Esophagus squamous epithelium (tissue), 4 donors: ENCODE measurements around the gene AGFG1.

ENCODE experiments used
- POLR2A ChIP-seq, 4 donors: fragments of 450-650 bp; IDR thresholded peaks; one replicate each; pipeline ENCODE4 v1.6.1; 2017; ENCODE audit warnings: antibody characterized with exemption in 4 of 4, mild to moderate bottlenecking in 4 of 4, moderate library complexity in 3 of 4
- TF ChIP-seq, protein P1 (sequence below), 6 experiments: fragments of 450-650 bp in 4 of 6; fragments of 200-600 bp in 2 of 6; sonication (generic) in 2 of 6; IDR thresholded peaks; one replicate each; pipeline ENCODE4 v1.5.1; 2016 to 2019; ENCODE audit warnings: antibody characterized with exemption in 6 of 6, mild to moderate bottlenecking in 4 of 6, moderate library complexity in 4 of 6

DNA sequence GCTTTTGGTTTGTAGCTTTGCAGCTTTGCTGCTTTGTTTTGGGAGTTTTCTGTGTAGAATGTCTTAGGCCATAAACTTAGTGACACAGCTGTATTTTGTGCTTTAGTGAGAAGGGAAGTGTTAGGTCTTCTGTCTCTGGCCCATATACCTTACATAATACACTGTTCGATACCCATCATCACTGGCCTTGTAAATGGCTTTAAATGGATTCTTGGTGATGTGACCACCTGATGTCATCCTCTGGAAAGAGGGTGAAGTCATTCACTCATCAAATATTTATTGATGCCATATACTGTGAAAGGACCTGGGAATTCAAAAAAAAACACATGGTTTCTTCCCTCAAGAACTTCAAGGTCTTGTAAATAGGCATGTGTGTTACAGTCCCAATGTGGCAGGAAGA lies 107.8 kb downstream of the AGFG1 start:
- no peak for TF ChIP-seq POLR2A (IDR thresholded peaks at IDR 0.05)
- TF ChIP-seq, protein P1, sequence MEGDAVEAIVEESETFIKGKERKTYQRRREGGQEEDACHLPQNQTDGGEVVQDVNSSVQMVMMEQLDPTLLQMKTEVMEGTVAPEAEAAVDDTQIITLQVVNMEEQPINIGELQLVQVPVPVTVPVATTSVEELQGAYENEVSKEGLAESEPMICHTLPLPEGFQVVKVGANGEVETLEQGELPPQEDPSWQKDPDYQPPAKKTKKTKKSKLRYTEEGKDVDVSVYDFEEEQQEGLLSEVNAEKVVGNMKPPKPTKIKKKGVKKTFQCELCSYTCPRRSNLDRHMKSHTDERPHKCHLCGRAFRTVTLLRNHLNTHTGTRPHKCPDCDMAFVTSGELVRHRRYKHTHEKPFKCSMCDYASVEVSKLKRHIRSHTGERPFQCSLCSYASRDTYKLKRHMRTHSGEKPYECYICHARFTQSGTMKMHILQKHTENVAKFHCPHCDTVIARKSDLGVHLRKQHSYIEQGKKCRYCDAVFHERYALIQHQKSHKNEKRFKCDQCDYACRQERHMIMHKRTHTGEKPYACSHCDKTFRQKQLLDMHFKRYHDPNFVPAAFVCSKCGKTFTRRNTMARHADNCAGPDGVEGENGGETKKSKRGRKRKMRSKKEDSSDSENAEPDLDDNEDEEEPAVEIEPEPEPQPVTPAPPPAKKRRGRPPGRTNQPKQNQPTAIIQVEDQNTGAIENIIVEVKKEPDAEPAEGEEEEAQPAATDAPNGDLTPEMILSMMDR (IDR thresholded peaks at IDR 0.05), result no peak
